SU-DHL-6 (cell line): ENCODE results near the gene TRAPPC2B.

Experiments used
- H2AFZ ChIP-seq: fragments of 200-600 bp; sonication (generic); 2 replicates; pipeline ENCODE4 v1.6.1; 2014; ENCODE audit warnings: low read depth, mild to moderate bottlenecking, moderate library complexity, mixed read lengths, antibody characterized with exemption, low read length; ENCODE audit not compliant: severe bottlenecking
- H3F3A ChIP-seq: fragments of 200-600 bp; shearing (Covaris generic); 2 replicates; pipeline ENCODE4 v1.6.0; 2016; ENCODE audit warnings: antibody characterized with exemption, mild to moderate bottlenecking; ENCODE audit not compliant: insufficient read depth
- H3K27ac ChIP-seq: fragments of 200-600 bp; sonication (generic); 2 replicates; pipeline ENCODE4 v1.5.1; 2016; ENCODE audit warnings: low read depth, mild to moderate bottlenecking, low read length, moderate library complexity, mixed read lengths
- H3K27me3 ChIP-seq: fragments of 200-600 bp; sonication (generic), shearing (Covaris generic); 2 replicates; pipeline ENCODE4 v1.6.0; 2014; ENCODE audit warnings: mild to moderate bottlenecking, low read length
- H3K36me3 ChIP-seq: fragments of 200-600 bp; sonication (generic); 2 replicates; pipeline ENCODE4 v1.6.1; 2014; ENCODE audit warnings: mild to moderate bottlenecking, low read length, mixed read lengths
- H3K4me2 ChIP-seq: fragments of 300-600, 200-600 bp; shearing (Covaris generic), sonication (generic); 2 replicates; pipeline ENCODE4 v1.6.0; 2014; ENCODE audit warnings: low read length, low read depth, mild to moderate bottlenecking; ENCODE audit not compliant: poor library complexity, severe bottlenecking
- H3K4me3 ChIP-seq: fragments of 200-600 bp; sonication (generic); 2 replicates; pipeline ENCODE4 v1.5.1; 2014; ENCODE audit warnings: antibody characterized with exemption, low read length, mild to moderate bottlenecking, mixed read lengths; ENCODE audit not compliant: insufficient read depth, poor library complexity, severe bottlenecking
- H3K79me2 ChIP-seq: fragments of 200-600 bp; sonication (generic); 2 replicates; pipeline ENCODE4 v1.6.1; 2014; ENCODE audit warnings: mild to moderate bottlenecking, low read length, moderate library complexity; ENCODE audit not compliant: insufficient read depth
- H3K9ac ChIP-seq: fragments of 200-600 bp; sonication (generic); 2 replicates; pipeline ENCODE4 v1.7.0; 2014; ENCODE audit warnings: mild to moderate bottlenecking, low read length
- H3K9me2 ChIP-seq: fragments of 200-600 bp; sonication (generic); replicated peaks from 2 replicates; pipeline ENCODE4 v1.6.1; 2014; ENCODE audit warnings: low read length; ENCODE audit not compliant: insufficient read depth
- H3K9me3 ChIP-seq: fragments of 200-600 bp; sonication (generic); 2 replicates; pipeline ENCODE4 v1.6.1; 2014; ENCODE audit warnings: low read length, mixed read lengths; ENCODE audit not compliant: insufficient read depth
- H4K20me1 ChIP-seq: fragments of 200-600 bp; sonication (generic); 2 replicates; pipeline ENCODE4 v1.6.1; 2014; ENCODE audit warnings: low read depth, mild to moderate bottlenecking, antibody characterized with exemption, low read length, moderate library complexity, mixed read lengths
- EZH2phosphoT487 ChIP-seq: fragments of 200-600 bp; sonication (generic), shearing (Covaris generic); conservative IDR thresholded peaks from 2 replicates; pipeline ENCODE4 v1.6.1; 2018; ENCODE audit warnings: mild to moderate bottlenecking, antibody characterized with exemption, low read length, moderate library complexity, mixed read lengths
- TF ChIP-seq, protein P1 (sequence below): fragments of 200-600 bp; sonication (generic); IDR thresholded peaks from one replicate; pipeline ENCODE4 v1.5.1; 2017; ENCODE audit warnings: antibody characterized with exemption, mild to moderate bottlenecking, low read length, moderate library complexity; ENCODE audit not compliant: insufficient read depth, poor library complexity, severe bottlenecking

TRAPPC2B gene

DNA sequence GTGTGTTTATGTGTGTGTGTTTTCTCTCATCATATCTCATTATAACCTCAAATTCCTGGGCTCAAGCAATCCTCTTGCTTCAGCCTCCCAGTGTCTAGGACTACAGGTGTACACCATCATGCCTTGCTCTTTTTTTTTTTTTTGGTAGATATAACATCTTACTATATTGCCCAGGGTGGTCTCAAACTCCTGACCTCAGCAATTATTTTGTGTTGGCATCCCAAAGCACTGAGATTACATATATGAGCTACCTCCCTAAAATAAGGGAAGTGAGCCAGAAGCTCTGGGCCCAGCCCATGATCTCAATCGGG lies 43.5 kb upstream of the TRAPPC2B start:
- Histone ChIP-seq H3K36me3 (peaks cover 6% of the 10 kb centered on the region; the same call in 1 of the 2 replicates), H3K27me3 (no peaks in the 10 kb centered on the region), H2AFZ (peak overlapping the region; percentile 94), H3K27ac (peak overlapping the region; percentile 69), H3K4me2 (peak overlapping the region; percentile 77), H3K4me3 (peak overlapping the region; percentile 94), H3K9ac (peak overlapping the region; percentile 98), H3K9me3 (no peaks in the 10 kb centered on the region), H3F3A (no peaks in the 10 kb centered on the region), H4K20me1 (no peaks in the 10 kb centered on the region), H3K79me2 (peaks cover 28% of the 10 kb centered on the region), H3K9me2 (no peaks in the 10 kb centered on the region)
- TF ChIP-seq, protein P1, sequence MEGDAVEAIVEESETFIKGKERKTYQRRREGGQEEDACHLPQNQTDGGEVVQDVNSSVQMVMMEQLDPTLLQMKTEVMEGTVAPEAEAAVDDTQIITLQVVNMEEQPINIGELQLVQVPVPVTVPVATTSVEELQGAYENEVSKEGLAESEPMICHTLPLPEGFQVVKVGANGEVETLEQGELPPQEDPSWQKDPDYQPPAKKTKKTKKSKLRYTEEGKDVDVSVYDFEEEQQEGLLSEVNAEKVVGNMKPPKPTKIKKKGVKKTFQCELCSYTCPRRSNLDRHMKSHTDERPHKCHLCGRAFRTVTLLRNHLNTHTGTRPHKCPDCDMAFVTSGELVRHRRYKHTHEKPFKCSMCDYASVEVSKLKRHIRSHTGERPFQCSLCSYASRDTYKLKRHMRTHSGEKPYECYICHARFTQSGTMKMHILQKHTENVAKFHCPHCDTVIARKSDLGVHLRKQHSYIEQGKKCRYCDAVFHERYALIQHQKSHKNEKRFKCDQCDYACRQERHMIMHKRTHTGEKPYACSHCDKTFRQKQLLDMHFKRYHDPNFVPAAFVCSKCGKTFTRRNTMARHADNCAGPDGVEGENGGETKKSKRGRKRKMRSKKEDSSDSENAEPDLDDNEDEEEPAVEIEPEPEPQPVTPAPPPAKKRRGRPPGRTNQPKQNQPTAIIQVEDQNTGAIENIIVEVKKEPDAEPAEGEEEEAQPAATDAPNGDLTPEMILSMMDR, result no peak
- TF ChIP-seq EZH2phosphoT487, result no peak

DNA sequence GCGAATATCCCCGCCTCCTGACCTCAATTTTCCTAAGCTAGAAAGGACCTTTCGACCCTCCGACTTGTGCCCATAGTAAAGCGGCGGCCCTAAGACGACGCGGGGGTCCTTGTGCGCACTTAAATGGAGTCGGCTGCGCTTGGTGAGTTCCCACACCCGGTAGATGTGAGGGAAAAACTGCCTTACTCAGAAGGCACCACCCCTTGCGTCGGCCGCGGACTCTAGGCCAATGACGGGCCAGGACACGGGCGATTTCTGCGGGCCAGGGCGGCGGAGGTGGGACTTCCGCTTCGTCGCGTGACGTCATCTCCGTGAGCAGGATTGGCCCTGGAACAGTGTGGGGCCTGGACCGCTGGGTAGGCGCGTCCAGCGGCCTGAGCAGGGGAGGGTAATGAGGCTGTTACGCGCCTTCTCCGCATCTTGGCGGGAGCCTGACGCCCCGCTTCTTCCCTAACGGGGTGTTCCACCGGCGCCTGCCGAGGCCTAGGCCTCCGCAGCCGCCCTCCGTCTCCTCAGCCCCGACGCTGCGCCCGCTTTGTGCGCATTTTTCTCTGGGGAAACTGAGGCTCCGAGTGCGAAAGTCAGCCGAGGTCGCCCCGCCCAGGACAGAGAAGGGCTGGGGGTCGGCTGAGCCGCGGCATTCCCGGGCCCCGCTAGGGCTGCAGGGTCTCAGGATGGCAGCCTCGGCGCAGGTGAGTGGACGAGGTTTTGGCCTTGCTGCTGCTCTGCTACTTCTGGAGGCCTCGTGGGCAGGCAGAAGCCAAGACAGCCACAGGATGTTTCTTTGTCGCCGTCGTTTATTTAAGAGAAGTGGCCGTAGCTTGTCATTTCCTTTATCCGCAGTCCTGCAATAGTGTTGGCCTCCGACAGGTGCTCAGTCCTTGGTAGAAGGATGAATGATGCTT lies 42.9 kb upstream of the TRAPPC2B start, which contains the start of gene ZNF543:
Gene ZNF543 (plus strand): TSS at position 293 of the 905 bp plus-strand sequence. CDS start 382 bp downstream, at position 675.
- Histone ChIP-seq H3K9ac (peak within 1 kb of the TSS; percentile 98), H3K4me3 (peak within 1 kb of the TSS; percentile 94), H4K20me1 (no peaks in the 10 kb centered on the region), H3K36me3 (peaks cover 10% of the 10 kb centered on the region; the same call in 1 of the 2 replicates), H3F3A (no peaks in the 10 kb centered on the region), H3K4me2 (peak within 1 kb of the TSS; percentile 77), H3K9me3 (no peaks in the 10 kb centered on the region), H2AFZ (peak within 1 kb of the TSS; percentile 94), H3K79me2 (peaks cover 30% of the 10 kb centered on the region), H3K27me3 (no peaks in the 10 kb centered on the region), H3K27ac (peak within 1 kb of the TSS; percentile 69), H3K9me2 (no peaks in the 10 kb centered on the region)
- TF ChIP-seq, protein P1, result no peak
- TF ChIP-seq EZH2phosphoT487, result no peak

DNA sequence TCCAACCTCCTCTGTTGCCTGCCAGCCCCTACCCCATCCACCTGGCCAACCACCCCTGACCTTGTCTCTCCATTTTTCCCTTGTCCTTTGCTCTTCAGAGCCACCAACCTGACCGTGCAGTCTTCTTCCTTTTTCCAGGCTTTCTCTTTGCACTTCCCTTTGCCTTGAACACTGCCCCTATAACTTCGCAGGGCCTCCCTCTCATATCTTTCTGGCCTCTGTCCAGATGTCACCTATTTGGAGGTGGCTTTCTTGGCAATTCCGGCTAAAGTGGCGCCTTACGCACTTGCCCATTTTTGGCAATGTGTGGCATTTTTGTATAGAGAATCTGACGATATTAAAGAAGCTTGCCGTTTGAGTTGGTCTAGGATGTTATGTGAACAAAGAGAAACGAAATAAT lies 42.2 kb upstream of the TRAPPC2B start:
- H3K79me2 ChIP-seq, result peaks cover 36% of the 10 kb centered on the region
- H3K4me2 ChIP-seq, result peak overlapping the region; percentile 77
- no peak for TF ChIP-seq EZH2phosphoT487
- TF ChIP-seq, protein P1, result no peak
- no peaks in the 10 kb centered on the region for H3K27me3 ChIP-seq
- no peak overlapping the region for H2AFZ ChIP-seq
- H3K27ac ChIP-seq, result no peak overlapping the region
- H3F3A ChIP-seq, result no peaks in the 10 kb centered on the region
- H3K4me3 ChIP-seq, result peak overlapping the region; percentile 94
- H3K9ac ChIP-seq, result peak overlapping the region; percentile 98
- H4K20me1 ChIP-seq, result no peaks in the 10 kb centered on the region
- peaks cover 13% of the 10 kb centered on the region; the same call in 1 of the 2 replicates for H3K36me3 ChIP-seq
- no peaks in the 10 kb centered on the region for H3K9me2 ChIP-seq
- no peaks in the 10 kb centered on the region for H3K9me3 ChIP-seq
